ENCODE data around the gene KAZN.

GRCh38 chr1:15070145-15070748, 471.8 kb downstream of the KAZN start:
- TF ChIP-seq POLR2A (IDR thresholded peaks at IDR 0.05) (no peak), CTCF (IDR thresholded peaks at IDR 0.05) (no peak)
